Coronary artery (tissue), 2 donors: ENCODE results near the gene MAP1LC3B2.
"Not testable (repeated sequence)": the region's sequence is repeated elsewhere in the genome, so short reads cannot be mapped to it uniquely, and the experiment has no call there.

Experiments used
- DNase-seq: peaks from one replicate; pipeline ENCODE4 v3.0.0-alpha.2; 2017; ENCODE audit warnings: low spot score
- H3K27ac ChIP-seq, 2 donors: fragments of 200-600 bp; sonication (generic); one replicate each; pipeline ENCODE4 v1.5.1; 2016 to 2019
- H3K4me3 ChIP-seq: fragments of 200-600 bp; sonication (generic); 2 replicates; pipeline ENCODE4 v1.5.1; 2016; ENCODE audit warnings: mild to moderate bottlenecking, moderate library complexity
- TF ChIP-seq, protein P1 (sequence below): fragments of 200-600 bp; sonication (generic); IDR thresholded peaks from one replicate; pipeline ENCODE4 v1.5.1; 2019; ENCODE audit warnings: antibody characterized with exemption

Gene MAP1LC3B2

DNA sequence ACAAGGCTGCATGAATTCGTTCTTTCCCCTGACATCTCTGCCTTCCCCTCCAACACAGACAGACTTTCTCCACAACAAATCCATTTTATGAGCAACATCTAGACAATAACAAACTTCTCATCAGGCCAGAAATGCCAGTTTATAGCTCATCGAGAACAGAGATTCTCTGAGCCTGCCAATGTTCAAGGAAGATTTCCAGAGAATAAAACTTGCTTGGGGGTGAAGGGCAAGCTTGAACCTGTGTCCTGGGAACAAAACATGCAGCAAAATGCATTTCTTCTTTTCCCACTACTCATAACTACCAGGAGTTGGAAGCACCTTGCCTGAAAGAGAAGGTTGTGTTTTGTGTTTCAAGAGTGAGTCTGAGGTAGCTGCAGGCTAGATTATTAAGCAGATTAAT is 6.8 kb downstream of the MAP1LC3B2 start:
- no peak for DNase-seq
- TF ChIP-seq, protein P1, sequence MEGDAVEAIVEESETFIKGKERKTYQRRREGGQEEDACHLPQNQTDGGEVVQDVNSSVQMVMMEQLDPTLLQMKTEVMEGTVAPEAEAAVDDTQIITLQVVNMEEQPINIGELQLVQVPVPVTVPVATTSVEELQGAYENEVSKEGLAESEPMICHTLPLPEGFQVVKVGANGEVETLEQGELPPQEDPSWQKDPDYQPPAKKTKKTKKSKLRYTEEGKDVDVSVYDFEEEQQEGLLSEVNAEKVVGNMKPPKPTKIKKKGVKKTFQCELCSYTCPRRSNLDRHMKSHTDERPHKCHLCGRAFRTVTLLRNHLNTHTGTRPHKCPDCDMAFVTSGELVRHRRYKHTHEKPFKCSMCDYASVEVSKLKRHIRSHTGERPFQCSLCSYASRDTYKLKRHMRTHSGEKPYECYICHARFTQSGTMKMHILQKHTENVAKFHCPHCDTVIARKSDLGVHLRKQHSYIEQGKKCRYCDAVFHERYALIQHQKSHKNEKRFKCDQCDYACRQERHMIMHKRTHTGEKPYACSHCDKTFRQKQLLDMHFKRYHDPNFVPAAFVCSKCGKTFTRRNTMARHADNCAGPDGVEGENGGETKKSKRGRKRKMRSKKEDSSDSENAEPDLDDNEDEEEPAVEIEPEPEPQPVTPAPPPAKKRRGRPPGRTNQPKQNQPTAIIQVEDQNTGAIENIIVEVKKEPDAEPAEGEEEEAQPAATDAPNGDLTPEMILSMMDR, result no peak
- Histone ChIP-seq H3K4me3 (no peak overlapping the region), H3K27ac (no peak overlapping the region)

DNA sequence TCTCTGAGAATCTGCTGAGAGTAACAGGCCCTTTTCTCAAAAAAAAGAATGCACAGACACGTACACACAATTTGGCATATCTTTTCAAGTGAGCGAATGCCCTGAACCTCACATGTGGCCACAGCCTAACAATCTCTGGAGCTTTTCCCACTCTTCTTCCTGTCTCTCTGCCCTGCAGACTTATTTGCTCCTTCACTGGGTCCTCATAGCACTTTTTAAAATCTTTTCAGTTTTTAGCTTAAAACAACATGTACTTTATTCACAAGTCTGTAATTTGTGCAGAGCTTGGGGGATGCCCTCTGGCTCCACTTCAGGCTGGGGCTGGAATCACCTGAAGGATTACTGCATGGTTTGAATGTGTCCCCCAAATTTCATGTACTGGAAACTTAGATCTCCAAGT is 9.0 kb downstream of the MAP1LC3B2 start:
- TF ChIP-seq, protein P1, result no peak
- H3K27ac ChIP-seq, result no peak overlapping the region
- no peak for DNase-seq
- no peak overlapping the region for H3K4me3 ChIP-seq

DNA sequence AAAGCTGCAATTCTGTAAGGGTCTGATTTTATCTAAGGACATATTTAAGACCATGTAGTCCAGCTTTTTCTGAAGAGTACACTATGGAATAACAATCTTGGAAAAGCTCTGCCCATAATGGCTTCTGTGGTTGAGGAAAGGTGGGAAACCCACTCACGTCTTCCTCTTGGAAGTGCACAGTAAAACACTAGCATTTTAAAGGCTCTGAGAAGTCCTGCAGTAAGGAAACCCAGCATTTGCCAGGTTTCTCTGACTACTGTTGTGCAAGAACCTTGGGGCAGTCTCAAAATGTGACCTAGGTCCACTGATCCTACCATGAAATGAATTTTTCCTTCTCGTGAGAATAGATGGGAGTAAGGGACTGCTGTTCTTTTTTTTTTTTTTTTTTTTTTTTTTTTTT is 11.9 kb downstream of the MAP1LC3B2 start:
- Histone ChIP-seq H3K27ac (no peak overlapping the region), H3K4me3 (no peak overlapping the region)
- TF ChIP-seq, protein P1, result no peak
- no peak for DNase-seq

DNA sequence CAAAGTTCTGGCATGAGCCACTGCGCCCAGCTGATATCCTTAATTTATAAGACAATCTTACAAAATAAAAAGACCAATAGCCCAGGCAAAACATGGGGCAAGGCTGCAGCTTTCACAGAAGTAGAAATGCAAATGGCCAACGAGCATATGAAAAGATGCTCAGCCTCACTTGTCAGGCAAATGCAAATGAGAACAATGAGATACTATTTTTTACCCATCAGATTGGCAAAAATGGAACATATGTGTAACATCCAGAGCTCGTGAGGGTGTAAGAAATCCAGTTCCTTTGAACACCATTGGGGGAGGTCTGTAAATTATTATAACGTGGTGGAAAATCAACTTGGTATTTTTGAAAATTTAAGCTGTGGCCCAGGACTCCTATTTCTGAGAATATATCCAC is 14.6 kb downstream of the MAP1LC3B2 start:
- no peak overlapping the region for H3K27ac ChIP-seq
- DNase-seq, result no peak
- no peak overlapping the region for H3K4me3 ChIP-seq
- TF ChIP-seq, protein P1, result no peak

DNA sequence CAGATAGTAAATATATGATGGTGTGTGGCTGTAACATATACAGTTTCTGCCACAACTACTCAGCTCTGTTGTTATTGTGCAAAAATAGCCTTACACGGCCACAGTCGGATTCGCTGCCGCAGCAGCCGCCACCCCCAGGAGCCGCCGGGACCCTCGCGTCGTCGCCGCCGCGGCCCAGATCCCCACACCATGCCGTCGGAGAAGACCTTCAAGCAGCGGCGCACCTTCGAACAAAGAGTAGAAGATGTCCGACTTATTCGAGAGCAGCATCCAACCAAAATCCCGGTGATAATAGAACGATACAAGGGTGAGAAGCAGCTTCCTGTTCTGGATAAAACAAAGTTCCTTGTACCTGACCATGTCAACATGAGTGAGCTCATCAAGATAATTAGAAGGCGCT is 16.6 kb downstream of the MAP1LC3B2 start:
- H3K27ac ChIP-seq, DNase-seq, H3K4me3 ChIP-seq: not testable (repeated sequence)

DNA sequence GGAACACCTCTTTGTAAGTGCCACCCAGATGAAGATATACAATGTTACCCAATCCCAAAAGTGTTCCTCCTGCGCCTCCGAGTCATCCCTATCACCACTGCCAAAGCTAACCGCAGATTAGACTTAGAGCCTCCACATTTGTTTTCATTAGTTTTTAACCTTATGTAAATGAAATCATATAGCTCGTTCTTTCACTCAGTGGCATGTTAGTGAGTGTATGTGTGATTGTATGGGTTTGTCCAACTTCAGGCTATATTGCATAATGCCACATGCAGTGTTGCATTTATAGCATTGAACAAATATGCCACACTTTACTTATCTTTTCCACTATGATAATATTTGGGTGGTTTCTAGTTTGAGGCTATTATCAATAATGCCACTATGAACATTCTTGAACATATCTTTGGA is 18.0 kb downstream of the MAP1LC3B2 start:
- no peak overlapping the region for H3K27ac ChIP-seq
- TF ChIP-seq, protein P1, result no peak
- H3K4me3 ChIP-seq, result no peak overlapping the region
- DNase-seq, result no peak

DNA sequence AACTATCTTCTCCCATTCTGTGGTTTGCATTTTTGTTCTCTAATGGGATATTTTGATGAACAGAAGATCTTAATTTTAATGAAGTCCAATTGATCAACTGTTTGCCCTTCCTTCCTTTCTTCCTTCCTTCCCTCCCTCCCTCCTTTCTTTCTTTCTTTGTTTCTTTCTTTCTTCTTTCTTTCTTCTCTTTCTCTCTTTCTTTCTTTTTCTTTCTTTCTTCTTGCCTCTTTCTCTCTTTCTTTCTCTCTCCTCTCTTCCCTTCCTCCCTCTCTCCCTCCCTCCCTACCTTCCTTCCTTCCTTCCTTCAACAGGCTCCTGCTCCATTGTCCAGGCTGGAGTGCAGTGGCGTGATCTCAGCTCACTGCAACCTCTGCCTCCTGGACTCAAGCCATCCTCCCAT is 18.9 kb downstream of the MAP1LC3B2 start:
- DNase-seq, result no peak
- TF ChIP-seq, protein P1, result no peak
- no peak overlapping the region for H3K4me3 ChIP-seq

DNA sequence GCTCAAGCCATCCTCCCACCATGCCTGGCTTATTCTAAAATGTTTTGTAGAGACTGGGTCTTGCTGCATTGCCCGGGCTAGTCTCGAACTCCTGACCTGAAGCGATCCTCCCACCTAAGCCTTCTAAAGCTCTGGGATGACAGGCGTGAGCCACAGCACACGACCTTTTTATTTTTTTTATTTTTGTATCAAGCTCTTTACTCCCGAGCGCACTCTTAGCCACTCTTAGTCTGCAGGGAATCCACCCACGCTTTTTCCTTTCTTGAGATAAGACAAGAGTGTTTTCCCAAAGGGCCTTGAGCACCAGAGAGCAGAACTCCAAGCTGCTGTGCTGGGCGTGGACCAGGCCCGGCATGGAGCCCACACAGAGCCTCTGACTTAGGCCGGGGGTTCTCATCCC is 23.4 kb downstream of the MAP1LC3B2 start:
- Histone ChIP-seq H3K4me3 (no peak overlapping the region), H3K27ac (no peak overlapping the region)
- TF ChIP-seq, protein P1, result no peak
- no peak for DNase-seq

More for the DNA sequence above, 18.9 kb downstream of the MAP1LC3B2 start:
- H3K27ac ChIP-seq, result no peak overlapping the region
